GM11168 (cell line): ENCODE results near the gene LARP1.
"Not testable (repeated sequence)": the region's sequence is repeated elsewhere in the genome, so short reads cannot be mapped to it uniquely, and the experiment has no call there.

Experiments
- in situ Hi-C: fragments of 300-500 bp; cut with MboI; formaldehyde crosslinking; loops from one replicate; pipeline ENCODE4 v1.12.0; 2022; ENCODE audit warnings: low sequenced_read_pairs; ENCODE audit not compliant: unreplicated experiment

LARP1 gene

DNA sequence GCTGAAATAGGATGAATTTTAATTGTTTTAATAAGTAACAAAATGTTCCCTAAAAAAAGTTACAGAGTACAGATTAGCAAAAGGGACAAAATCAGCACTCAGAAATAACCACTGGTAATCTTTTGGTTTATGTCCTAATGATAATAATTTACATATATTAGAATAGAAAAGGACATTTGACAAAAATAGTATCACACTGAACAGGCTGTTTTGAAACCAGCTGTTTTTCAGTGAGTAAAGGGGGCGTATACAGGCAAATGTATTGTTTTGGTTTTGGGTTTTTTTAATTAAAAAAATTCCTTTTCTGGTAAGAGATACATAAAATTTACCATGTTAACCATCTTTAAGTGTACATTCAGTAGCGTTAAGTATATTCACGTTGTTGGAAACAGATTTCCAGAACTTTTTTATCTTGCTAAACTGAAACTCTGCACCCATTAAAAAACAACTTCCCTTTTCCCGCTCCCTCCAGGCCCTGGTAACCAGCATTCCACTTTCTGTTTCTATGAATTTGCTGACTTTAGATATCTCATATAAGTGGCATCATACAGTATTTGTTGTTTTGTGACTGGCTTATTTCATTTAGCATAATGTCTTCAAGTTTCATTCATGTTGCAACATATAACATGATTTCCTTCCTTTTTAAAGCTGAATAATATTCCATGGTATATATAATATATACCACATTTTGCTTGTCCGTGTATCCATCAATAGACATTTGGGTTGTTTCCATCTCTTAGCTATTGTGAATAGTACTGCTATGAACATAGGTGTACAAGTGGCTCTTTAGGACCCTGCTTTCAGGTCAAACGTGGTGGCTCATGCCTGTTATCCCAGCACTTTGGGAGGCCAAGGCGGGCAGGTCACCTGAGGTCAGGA lies 20.6 kb upstream of the LARP1 start:
- in situ Hi-C loops: no loop called here

DNA sequence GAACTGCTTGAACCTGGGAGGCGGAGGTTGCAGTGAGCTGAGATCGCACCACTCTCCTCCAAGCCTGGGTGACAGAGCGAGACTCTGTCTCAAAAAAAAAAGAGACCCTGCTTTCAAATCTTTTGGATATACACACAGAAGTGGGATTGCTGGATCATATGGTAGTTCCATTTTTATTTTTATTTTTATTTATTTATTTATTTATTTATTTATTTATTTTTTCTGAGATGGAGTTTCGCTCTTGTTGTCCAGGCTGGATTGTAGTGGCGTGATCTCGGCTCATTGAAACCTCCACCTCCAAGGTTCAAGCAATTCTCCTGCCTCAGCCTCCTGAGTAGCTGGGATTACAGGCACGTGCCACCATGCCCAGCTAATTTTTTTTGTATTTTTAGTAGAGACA lies 19.8 kb upstream of the LARP1 start:
- in situ Hi-C loops: not testable (repeated sequence)

DNA sequence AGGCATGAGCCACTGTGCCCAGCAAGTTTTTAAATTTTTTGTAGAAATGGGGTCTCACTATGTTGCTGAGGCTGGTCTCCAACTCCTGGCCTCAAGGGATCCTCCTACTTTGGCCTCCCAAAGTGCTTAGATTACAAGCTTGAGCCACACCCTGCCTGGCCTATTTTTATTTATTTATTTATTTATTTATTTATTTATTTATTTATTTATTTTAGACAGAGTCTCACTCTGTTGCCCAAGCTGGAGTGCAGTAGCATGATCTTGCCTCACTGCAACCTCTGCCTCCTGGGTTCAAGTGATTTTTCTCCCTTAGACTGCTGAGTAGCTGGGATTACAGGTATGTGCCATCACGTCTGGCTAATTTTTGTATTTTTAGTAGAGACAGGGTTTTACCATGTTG lies 18.8 kb upstream of the LARP1 start:
- in situ Hi-C loops: not testable (repeated sequence)

DNA sequence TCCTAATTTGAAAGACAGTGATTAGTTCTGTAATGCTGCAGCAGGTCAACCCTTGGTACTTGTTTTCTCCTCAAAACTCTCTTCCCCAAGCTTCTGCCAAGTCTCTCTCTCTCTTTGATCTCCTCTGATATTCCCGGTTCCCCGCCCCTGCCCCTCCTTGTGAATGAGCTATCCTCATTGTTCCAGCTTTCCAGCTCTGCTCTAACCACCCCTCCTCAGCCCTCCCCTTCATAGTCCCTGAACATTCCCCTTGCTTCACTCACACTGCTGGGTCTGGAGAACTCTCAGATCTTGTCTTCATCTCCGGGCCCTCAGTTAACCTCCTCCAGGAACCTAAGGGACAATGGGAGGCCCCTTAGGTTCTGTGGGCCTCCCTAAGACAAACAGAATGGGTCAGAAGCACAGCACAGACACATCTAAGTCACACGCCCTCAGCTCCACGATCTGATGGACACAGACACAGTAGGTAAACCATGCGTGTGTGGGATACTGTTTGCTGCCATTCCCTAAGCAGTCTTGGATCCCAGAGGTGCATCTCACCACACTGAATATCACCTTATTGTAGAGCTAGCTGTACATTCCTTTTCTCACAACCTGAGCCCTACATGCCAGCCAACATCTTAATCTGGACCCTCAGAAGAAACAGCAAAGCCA lies 17.4 kb upstream of the LARP1 start:
- in situ Hi-C loops: no loop called here

DNA sequence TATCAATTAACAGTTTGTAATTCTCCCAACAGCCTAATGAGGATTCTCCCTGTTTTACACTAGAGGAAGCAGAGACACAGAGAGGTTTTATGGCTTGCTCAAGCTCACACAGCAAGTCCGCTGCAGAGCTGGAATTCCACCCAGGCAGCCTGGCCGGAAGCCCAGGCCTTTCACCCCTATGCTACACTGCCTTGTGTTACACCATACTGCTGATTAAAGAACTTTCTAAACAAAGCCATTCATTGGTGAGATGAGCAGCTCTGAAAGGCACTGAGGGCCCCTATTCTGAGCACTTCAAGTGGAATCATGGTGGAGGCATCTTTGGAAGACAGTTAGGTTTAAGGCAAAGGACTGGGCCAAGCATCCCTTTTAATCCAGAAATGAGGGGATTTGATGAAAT lies 14.7 kb upstream of the LARP1 start:
- in situ Hi-C loops: no loop called here

DNA sequence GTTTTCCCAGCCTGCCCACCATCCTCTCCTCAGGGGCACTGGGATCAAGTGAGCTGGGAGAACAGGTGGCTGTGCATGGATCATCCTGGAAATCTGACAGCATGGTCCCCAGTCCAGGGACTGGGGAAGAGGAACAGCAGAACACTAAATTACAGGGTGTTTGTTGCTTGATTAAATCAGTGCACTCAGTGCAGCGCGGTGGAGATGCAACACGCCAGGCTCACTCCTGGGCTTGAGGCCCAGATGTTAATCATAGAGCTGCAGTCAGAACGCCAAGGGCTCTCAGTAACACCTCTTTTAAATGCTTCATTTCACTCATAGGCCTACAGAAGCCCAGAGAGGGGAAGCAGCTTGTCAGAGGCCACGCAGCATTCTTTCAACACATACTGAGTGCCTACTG lies 14.2 kb upstream of the LARP1 start:
- in situ Hi-C loops: no loop called here

DNA sequence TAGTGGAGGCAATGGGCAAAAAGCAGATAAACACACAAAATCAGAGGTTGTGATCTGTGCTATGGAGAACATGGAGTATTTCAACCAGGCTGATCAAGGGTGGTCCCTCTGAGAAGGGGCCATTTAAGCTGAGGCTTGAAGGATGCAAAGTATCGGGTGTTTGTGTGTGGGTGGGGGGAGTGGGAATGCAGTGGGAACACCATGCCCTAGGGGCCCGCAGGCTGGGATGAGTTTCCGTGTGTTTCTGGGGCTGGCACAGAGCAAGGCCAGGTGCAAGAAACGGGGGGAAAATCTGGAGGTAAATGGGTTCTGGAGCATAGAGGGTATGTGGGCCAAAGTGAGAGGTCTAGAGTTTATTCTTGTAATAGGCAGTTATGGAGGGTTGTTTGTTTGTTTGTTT lies 13.8 kb upstream of the LARP1 start:
- in situ Hi-C loops: no loop called here

DNA sequence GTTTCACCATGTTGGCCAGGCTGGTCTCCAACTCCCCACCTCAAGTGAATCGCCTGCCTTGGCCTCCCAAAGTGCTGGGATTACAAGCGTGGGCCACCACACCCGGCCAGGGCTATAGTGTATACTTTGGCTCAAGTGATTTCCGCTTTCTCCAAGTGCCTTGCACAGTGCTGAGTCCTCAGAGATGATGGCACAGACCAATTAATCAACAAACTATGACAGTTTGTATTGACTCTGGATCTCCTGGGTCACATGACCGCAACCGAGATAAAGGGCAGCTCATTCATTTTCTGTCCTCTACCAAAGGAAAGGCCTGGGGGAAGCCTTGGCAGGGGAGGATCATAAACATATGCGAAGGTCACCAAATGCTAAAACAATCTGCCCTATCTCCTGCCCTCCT lies 11.4 kb upstream of the LARP1 start:
- in situ Hi-C loops: no loop called here

DNA sequence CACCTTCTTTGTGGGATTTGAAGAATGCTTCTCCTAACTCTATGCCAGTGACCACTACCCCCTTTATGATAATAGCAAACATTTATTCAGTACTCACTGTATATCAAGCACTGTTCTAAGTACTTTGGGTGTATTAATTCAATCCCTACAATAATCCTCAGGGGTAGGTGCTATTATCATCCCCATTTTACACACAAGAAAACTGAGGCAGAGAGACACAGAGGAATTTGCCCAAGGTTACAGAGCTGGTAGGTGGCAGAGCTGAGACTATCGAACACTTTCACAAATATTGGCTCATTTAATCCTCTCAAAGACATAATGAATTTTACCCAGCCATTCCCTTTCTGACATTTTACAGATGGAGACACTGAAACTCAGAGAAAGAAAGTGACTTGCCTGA lies 9.8 kb upstream of the LARP1 start:
- in situ Hi-C loops: no loop called here

DNA sequence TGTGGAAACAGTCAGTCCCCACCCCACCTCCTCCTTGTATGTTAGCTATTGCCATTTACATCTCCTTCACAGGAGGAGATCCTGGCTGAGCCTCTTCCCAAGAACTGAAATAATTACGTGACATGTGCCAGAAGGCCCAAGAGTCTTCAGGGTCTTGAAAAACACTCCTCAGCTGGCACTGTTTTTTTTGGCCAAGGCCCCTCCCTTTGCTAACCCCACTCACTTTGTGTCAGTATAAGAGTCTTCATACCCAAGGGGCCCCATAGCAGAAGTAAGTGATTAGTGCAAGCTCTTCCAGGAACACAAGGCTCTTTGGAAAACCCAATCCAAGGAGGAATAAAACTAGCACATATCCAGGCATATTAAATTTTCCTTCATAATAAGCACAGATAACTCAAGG lies 5.7 kb upstream of the LARP1 start:
- in situ Hi-C loops: no loop called here

DNA sequence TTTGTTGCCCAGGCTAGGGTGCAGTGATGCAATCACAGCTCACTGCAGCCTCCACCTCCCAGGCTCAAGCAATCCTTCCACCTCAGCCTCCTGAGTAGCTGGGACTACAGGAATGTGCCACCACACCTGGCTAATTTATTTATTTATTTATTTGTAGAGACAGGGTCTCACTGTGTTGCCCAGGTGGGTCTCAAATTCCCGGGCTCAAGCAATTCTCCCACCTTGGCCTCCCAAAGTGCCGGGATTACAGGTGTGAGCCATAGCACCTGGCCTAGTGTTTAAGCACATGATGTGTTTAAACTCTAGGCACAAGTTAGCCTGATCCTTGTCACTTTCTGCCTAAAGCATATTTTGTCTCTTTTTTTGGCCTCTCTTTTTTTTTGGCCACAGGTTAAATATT lies 4.5 kb upstream of the LARP1 start:
- in situ Hi-C loops: not testable (repeated sequence)

DNA sequence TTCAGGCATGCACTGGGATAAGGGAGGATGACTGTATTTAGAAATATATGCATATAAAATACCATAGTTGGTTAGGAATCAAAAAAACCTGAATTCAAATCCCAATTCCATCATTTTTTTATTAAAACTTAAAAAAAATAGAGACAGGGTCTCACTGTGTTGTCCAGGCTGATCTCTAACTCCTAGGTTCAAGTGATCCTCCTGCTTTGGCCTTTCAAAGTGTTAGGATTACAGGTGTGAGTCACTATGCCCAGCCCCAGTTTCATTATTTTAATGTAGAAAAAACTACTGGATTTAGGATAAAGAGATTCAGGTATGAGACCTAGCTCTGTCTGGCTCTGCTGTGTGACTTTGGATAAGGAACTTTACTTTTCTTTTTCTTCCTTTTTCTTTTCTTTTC lies 3.3 kb upstream of the LARP1 start:
- in situ Hi-C loops: no loop called here

DNA sequence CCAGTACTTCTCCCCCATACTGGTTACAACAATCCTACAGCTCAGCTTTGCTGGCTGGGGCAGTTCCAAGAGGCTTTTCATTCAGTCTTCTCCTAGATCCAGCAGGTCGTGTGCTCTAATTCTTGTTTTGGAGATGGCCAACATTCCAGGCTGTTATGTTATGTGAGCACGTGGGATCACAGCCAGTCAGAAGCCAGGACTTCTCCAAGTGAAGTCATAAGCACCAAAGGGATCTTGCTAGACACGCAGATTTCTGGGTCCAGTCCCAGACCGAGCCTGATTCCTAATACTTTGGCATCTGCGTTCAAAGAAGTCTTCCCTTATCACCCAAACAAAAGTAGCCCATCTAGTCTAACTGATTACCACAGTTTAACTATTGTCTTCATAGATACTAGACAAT lies 1.4 kb upstream of the LARP1 start:
- in situ Hi-C loops: no loop called here

DNA sequence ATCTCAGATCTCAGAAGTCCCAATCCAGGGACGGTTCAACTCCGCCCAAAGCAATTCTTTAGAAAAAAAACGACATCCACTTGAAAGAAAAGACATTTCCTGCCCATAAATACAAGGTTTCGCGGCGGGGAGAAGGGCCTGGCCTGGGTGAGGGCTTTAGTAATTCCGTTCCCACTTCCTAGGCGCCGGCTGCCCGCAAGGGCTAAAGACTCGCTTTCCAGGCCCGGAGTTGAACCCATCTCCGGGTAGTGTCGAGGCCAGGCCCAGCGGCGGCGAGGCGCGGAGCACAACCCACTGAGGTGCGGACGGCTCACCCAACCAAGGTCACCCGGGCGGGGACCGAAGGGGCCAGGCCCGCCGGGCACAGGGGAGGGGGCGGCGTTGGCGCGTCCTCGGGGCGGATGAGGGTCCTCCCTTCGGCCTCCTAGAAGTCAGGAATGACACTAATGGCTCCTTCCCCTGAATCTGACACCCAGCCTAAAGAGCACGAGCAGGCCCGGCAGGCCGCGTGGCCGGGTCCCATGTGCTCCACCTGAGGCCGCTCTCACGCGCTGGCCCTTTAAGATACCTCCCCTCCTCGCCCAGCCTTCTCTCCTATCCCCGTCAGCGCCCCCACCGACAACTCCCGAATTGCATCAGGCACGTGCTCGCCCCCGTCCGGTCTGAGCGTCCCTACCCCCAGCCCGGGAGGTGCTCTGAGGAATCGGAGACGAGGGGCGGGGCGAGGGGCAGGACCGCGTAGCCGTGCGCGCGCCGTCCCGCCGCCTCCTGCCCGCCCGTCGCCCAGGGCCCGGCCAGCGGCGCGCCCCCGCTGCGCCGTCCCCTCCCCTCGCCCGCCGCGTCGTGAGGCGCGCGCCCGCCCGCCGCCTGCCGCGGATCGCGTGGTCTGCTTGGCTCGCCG lies 467 bp upstream of the LARP1 start:
- in situ Hi-C loops: no loop called here

DNA sequence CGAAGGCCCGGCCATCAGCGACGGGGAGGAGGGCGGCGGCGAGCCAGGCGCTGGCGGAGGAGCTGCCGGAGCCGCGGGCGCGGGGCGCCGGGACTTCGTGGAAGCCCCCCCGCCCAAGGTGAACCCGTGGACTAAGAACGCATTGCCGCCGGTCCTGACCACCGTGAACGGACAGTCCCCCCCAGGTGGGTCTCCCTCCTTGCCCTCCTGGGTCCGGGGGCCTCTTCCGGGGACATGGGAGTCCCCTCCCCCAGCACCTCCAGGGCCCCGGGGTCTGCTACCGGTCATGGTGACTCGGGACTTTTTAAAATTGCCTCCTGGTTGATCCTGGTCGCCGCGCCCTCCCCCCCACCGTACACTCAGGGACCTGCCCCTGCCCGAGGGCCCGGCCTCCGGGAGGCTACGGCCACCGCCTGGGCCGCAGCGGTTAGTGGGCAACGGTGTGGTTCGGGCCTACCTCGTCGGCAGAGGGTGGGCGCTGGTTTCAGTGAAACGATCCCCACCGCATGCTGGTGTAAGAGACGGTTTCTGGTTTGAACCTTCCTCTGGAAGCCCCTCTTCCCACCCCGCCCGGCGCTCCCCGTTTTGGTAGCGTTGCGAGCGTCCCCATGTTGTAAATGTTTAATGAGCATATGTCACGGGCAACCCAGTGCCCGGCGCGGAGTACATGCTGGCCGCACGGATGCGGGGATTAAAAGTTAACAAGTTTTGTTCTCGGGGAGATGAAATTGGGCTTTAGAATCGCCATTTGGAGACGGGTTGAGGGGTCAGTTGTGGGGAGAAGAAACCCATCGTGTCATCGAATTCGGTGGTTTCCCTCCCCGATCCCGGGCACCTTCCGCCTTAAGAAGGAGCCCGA lies 1.1 kb downstream of the LARP1 start:
- in situ Hi-C loops: no loop called here

DNA sequence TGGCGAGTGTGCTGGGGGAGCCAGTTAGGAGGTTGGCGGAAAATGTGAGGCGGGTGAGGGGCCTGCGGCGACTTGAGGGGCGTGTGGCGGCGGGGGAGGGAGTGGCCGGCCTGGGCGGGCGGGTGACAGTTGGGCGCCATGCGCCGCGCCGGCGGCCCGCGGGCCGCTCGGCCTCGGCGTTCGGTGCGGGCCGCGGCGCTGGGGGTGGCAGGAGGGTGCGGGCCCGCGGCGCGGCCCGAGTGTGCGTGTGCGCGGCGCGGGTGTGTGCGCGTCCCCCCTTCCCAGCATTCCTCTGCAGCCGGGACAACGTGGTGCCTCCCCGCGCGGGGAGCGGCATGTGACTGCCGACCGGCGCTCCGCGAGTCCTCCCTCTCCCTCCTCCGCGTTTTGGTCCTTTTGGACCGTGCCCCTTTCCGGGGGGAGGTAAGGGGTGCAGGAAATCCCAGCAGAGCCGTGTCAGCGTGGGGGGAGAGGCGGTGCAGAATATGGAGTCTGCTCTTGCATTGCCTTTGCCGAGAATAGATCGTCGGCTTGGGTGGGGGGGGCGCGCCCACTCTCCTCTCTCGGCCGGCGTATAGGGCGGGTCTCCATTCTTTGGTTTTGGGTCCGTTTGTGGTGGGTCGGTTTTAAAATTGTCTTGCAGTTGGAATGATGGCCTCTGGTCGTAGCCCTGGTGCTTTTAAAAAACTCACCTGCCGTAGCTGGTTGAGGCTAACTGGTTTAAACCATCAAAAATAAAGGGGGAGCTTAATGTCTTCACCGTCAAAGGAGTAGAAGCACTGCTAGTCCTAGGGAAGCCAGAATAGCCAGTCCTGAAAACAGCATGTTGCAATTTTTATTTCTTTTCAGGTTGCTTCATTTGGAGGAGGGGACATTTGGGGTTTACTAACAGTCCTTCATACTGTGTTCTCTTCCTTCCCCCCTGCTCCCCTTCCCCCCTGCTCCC lies 2.0 kb downstream of the LARP1 start:
- in situ Hi-C loops: no loop called here

DNA sequence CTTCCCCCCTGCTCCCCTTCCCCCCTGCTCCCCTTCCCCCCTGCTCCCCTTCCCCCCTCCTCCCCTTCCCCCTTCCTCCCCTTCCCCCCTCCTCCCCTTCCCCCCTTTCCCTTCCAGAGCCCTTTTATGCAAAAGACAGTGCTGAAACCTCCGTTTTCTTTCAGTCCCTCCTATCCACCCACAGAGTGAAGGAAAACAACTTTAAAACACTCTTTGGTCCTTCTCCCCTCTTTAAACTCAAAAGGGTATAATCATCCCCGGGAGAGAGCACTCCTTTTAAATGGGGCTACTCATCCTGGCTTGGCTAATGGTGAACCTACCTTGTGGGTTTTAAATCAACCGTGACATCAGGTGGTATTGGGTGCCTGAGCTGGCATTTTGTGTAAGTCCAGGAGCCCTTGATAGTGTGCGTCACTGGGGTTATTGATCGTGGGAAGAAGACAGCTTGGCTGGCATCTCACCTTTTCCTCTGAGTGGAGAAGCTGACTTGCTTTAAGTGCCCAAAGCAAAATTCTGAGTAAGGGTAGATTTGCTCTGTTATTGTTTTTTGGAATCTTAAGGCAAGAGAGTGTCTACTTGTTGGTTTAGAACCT lies 2.7 kb downstream of the LARP1 start:
- in situ Hi-C loops: no loop called here

DNA sequence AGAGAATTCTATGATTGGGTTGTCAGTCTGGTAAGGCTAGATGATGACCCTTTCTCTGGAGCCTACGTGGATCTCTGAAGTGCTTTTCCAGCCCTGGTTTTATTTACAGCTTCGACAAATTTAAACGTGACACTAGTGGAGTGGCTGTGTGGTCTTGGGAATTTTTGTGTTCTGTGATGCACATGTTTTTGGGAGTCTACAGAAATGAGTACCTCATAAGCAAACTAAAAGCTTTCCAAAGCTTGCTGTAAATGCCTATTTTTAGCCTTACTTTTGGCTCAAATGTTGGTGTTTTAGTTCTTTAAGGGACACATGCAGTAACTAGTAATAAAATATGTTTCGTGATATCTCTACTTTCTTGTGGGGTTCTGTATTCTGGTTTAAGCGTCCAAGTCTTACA lies 3.3 kb downstream of the LARP1 start:
- in situ Hi-C loops: no loop called here

DNA sequence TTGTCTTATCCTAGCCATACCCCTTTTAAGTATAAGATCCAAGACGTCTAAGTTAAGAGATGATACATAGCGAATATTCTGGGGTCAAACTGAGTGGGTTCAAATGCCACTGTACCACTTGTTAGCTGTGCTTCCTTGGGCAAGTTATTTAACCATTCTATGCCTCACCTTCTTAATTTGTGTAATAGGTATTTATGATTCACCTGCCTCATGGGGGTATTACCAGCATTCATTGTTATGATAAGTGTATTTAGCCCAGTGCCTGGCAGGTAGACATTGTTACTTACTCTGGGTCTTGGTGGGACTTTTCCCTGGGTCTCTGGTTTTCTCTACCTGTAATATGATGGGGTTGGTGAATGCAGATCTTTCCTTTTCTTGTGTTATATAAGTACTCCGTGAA lies 3.8 kb downstream of the LARP1 start:
- in situ Hi-C loops: no loop called here
